T-helper 2 cell treated with Interferon-gamma antibody and Interleukin-4, amounts not matched to agents 100 ng/mL and 5 ng/mL, for 36 hours (primary cell): ENCODE data around the gene ANAPC7. TPM values are rescaled to one million over a fixed set of nuclear protein-coding genes. Genes with fewer than 3 reads are reported as not detected.

Experiments
- total RNA-seq: library from RNA; stranded (reverse); gene quantifications from 2 replicates; pipeline ENCODE4 v1.2.3, GENCODE V29; 2022

ANAPC7 gene
- total RNA-seq, 1 donor from 2014 or later = 70.7 TPM

Other genes with a start within 250 kb of the ANAPC7 start
- gene ATP2A2, start 122.5 kb downstream of the ANAPC7 start, total RNA-seq = 180 and 186 TPM in 2 replicates
- gene ARPC3, start 46.6 kb upstream of the ANAPC7 start, total RNA-seq = 403 and 422 TPM in 2 replicates
- 20.8 and 25.5 TPM in 2 replicates for gene GPN3, start 64.5 kb upstream of the ANAPC7 start, total RNA-seq
- gene FAM216A, start 65.1 kb upstream of the ANAPC7 start, total RNA-seq = 19.7 and 20.1 TPM in 2 replicates
- gene VPS29, start 98.4 kb upstream of the ANAPC7 start, total RNA-seq = 132 and 133 TPM in 2 replicates
- 0.36 and 0.75 TPM in 2 replicates for gene RAD9B, start 98.6 kb upstream of the ANAPC7 start, total RNA-seq
- gene PPTC7, start 179.6 kb upstream of the ANAPC7 start, total RNA-seq = 33.2 and 35.2 TPM in 2 replicates
- 3.6 and 4.0 TPM in 2 replicates for gene TCTN1, start 210.4 kb upstream of the ANAPC7 start, total RNA-seq